K562 (cell line): ENCODE results near the gene PTPRM. TPM values are rescaled to one million over a fixed set of nuclear protein-coding genes. Genes with fewer than 3 reads are reported as not detected.

Experiments used
- ATAC-seq: fragments of 200-7000 bp; cut with Tn5 transposase; 3 replicates; pipeline ENCODE4 v1.9.1; 2020; ENCODE audit warnings: moderate library complexity
- BruUV-seq: library from RNA; stranded (reverse); fragments of 400-500 nt; replicated peaks from 2 replicates; lab custom pipeline; 2021; lab: Mats Ljungman, UMichigan
- CTCF ChIA-PET: fragments of 300-600 bp; formaldehyde crosslinking; extraction: SDS; loops from one replicate; lab custom pipeline; 2021; ENCODE audit warnings: low intra/inter-chr PET ratio; lab: Yijun Ruan, JAX
- POLR2A ChIA-PET: fragments of 300-600, 350-650 bp; sonication (Branson Sonifier 250); formaldehyde crosslinking; extraction: SDS; loops from one replicate; lab custom pipeline; 2021; ENCODE audit warnings: antibody characterized with exemption, inconsistent platforms; lab: Yijun Ruan, JAX
- DNase-seq, 4 experiments: peaks; one replicate each; pipeline versions ENCODE4 v3.0.0 to v3.0.0-alpha.2; 2011 to 2018; ENCODE audit warnings: low spot score in 3 of 4, mixed read lengths in 3 of 4; ENCODE audit errors: extremely low read depth in 1 of 4
- FAIRE-seq: peaks from 2 replicates; lab custom pipeline; 2011; peaks lifted over from hg19 to GRCh38; lab: Jason Lieb, UNC
- H2AFZ ChIP-seq: 2 replicates; pipeline ENCODE4 v1.6.0; 2011; ENCODE audit warnings: low read depth, low read length, control low read depth, inconsistent platforms
- H3K27ac ChIP-seq: fragments of 200-600 bp; 3 replicates; pipeline ENCODE4 v1.8.0; 2011; ENCODE audit warnings: low read depth, mild to moderate bottlenecking, control low read depth, inconsistent platforms, low read length, moderate library complexity, mixed read lengths; ENCODE audit errors: extremely low read depth
- H3K27me3 ChIP-seq, 2 experiments: fragments of 300-600 bp in 1 of 2; 2 replicates in 1 of 2; 3 replicates in 1 of 2; pipeline versions ENCODE4 v1.6.0 to v1.8.0; 2011; ENCODE audit warnings: inconsistent platforms in 2 of 2, low read length in 2 of 2, mild to moderate bottlenecking in 1 of 2, mixed read lengths in 1 of 2, moderate library complexity in 1 of 2; ENCODE audit not compliant: control insufficient read depth in 2 of 2, insufficient read depth in 2 of 2
- H3K36me3 ChIP-seq: fragments of 300-600 bp; 3 replicates; pipeline ENCODE4 v1.8.0; 2011; ENCODE audit warnings: mild to moderate bottlenecking, low read length, inconsistent platforms; ENCODE audit not compliant: control insufficient read depth, insufficient read depth
- H3K4me1 ChIP-seq, 2 experiments: fragments of 200-600 bp in 1 of 2; replicated peaks in 1 of 2; 2 replicates in 1 of 2; 3 replicates in 1 of 2; pipeline versions ENCODE4 v1.5.1 to v1.8.0; 2011; ENCODE audit warnings: inconsistent platforms in 2 of 2, low read length in 2 of 2, mild to moderate bottlenecking in 1 of 2, mixed read lengths in 1 of 2, moderate library complexity in 1 of 2; ENCODE audit not compliant: control insufficient read depth in 2 of 2, insufficient read depth in 2 of 2
- H3K4me2 ChIP-seq: 2 replicates; pipeline ENCODE4 v1.6.1; 2011; ENCODE audit warnings: low read length, control low read depth, inconsistent platforms, mixed read lengths; ENCODE audit not compliant: insufficient read depth
- H3K4me3 ChIP-seq: fragments of 200-600 bp; sonication (generic), shearing (Covaris generic); 2 replicates; pipeline ENCODE4 v1.5.1; 2016; ENCODE audit warnings: control low read depth, inconsistent platforms
- H3K79me2 ChIP-seq: fragments of 200-600 bp; 3 replicates; pipeline ENCODE4 v1.8.0; 2011; ENCODE audit warnings: low read length, inconsistent platforms; ENCODE audit not compliant: control insufficient read depth, insufficient read depth
- H3K9ac ChIP-seq, 2 experiments: 2 replicates each; pipeline versions ENCODE4 v1.6.0 to v1.6.1; 2011; ENCODE audit warnings: low read depth in 2 of 2, low read length in 2 of 2, control low read depth in 1 of 2, inconsistent platforms in 1 of 2, mild to moderate bottlenecking in 1 of 2, mixed read lengths in 1 of 2; ENCODE audit not compliant: insufficient read depth in 1 of 2
- H3K9me1 ChIP-seq: one replicate; pipeline ENCODE4 v1.6.0; 2011; ENCODE audit warnings: inconsistent platforms, mild to moderate bottlenecking, low read length, moderate library complexity; ENCODE audit not compliant: control insufficient read depth, insufficient read depth
- H3K9me3 ChIP-seq: replicated peaks from 2 replicates; pipeline ENCODE4 v1.5.1; 2011; ENCODE audit warnings: low read depth, low read length, inconsistent platforms; ENCODE audit not compliant: control insufficient read depth, insufficient read depth
- H4K20me1 ChIP-seq: replicated peaks from 2 replicates; pipeline ENCODE4 v1.6.1; 2011; ENCODE audit warnings: low read length, inconsistent platforms, mixed read lengths; ENCODE audit not compliant: control insufficient read depth, insufficient read depth
- ARNT ChIP-seq, 2 experiments: fragments of 450-650 bp; IDR thresholded peaks; 2 replicates each; pipeline ENCODE4 v1.6.1; 2016; ENCODE audit warnings: mild to moderate bottlenecking in 1 of 2
- EP400 ChIP-seq: fragments of 450-650 bp; IDR thresholded peaks from 2 replicates; pipeline ENCODE4 v1.6.1; 2017; ENCODE audit warnings: antibody characterized with exemption, mild to moderate bottlenecking, moderate library complexity
- RBM39 ChIP-seq: fragments of 200-400 bp; formaldehyde crosslinking; optimal IDR thresholded peaks from 2 replicates; pipeline ENCODE3; 2018; ENCODE audit warnings: low read depth, low read length
- TCF7L2 ChIP-seq: fragments of 150-350 bp; IDR thresholded peaks from 2 replicates; pipeline ENCODE4 v1.6.1; 2016; ENCODE audit warnings: low read depth, mild to moderate bottlenecking, low read length, moderate library complexity
- THRAP3 ChIP-seq: fragments of 450-650 bp; IDR thresholded peaks from 2 replicates; pipeline ENCODE4 v1.6.1; 2016; ENCODE audit warnings: mild to moderate bottlenecking, inconsistent platforms, borderline replicate concordance
- XRCC3 ChIP-seq: fragments of 450-650 bp; IDR thresholded peaks from 2 replicates; pipeline ENCODE4 v1.6.1; 2017; ENCODE audit warnings: mild to moderate bottlenecking, moderate library complexity
- XRCC5 ChIP-seq: fragments of 200-400 bp; formaldehyde crosslinking; IDR thresholded peaks from 2 replicates; pipeline ENCODE4 v1.6.1; 2017; ENCODE audit warnings: low read depth, mild to moderate bottlenecking, low read length
- ZNF512 ChIP-seq: IDR thresholded peaks from 2 replicates; pipeline ENCODE4 v1.6.1; 2016; ENCODE audit warnings: missing genetic modification characterization, missing compliant biosample characterization
- WGBS: fragments of 100-300 bp; shearing (Covaris generic); methylation state at CpG from one replicate; pipeline ENCODE4 v1.1.6; 2016; ENCODE audit warnings: low coverage, mixed read lengths; ENCODE audit not compliant: insufficient coverage; ENCODE audit errors: missing lambda C conversion rate; 5-methylcytosine and 5-hydroxymethylcytosine counted together
- in situ Hi-C: fragments of 300-500 bp; cut with MboI; formaldehyde crosslinking; loops from 4 replicates; pipeline ENCODE4 v1.15.0; 2018; ENCODE audit warnings: inconsistent platforms, mixed read lengths
- intact Hi-C: fragments of 100-400 bp; cut with micrococcal nuclease; formaldehyde crosslinking; loops from 2 replicates; pipeline ENCODE4 v1.14.2; 2022
- polyA plus RNA-seq, 8 experiments: library from polyadenylated mRNA; depleted of rRNA in 4 of 8; stranded (reverse) in 5 of 8; unstranded in 3 of 8; fragments of >200 nt; fragmentation: Nextera tagmentation in 2 of 8; fragmentation: Illumina TruSeq in 1 of 8; extraction: Ambion mirVana in 2 of 8; extraction: Trizol in 1 of 8; gene quantifications; 2 replicates each; pipeline versions ENCODE4 v1.2.1 to v1.2.3, GENCODE V29; 2011 to 2014; ENCODE audit warnings: inconsistent platforms in 1 of 8, missing spikeins in 1 of 8
- total RNA-seq, 7 experiments: library from RNA; depleted of rRNA in 6 of 7; stranded (reverse); fragments of >200 nt in 6 of 7; fragmentation: Illumina TruSeq in 2 of 7; extraction: Trizol in 2 of 7; gene quantifications; 2 replicates each; pipeline versions ENCODE4 v1.2.1 to v1.2.3, GENCODE V29; 2011 to 2021; ENCODE audit warnings: low replicate concordance in 1 of 7

The PTPRM gene
- total and polyA plus RNA-seq, 9 of the 15 experiments (the other 6 are each of a cell fraction or from before 2014, with no cell fraction given) = 0.03 to 0.16 (median 0.08) TPM; not detected in 3

- TF ChIP-seq TCF7L2 (no peak), XRCC3 (no peak), ZNF512 (tag) (no peak), ARNT (IDR thresholded peaks at IDR 0.05) (no peak), THRAP3 (no peak), XRCC5 (no peak), RBM39 (no peak)
These were observed 354.9 kb downstream of the PTPRM start (continued) for GRCh38 chr18:7921938-7922587.

- Histone ChIP-seq H4K20me1 (no peaks in the 10 kb centered on the region), H3K4me3 (no peak overlapping the region), H3K27me3 (no peaks in the 10 kb centered on the region), H2AFZ (no peak overlapping the region), H3K79me2 (no peaks in the 10 kb centered on the region), H3K4me2 (no peak overlapping the region), H3K4me1 (no peaks in the 10 kb centered on the region), H3K9me1 (no peaks in the 10 kb centered on the region), H3K27ac (no peak overlapping the region), H3K9ac (no peak overlapping the region), H3K9me3 (no peaks in the 10 kb centered on the region), H3K36me3 (no peaks in the 10 kb centered on the region)
- in situ Hi-C loops (no loop called here), intact Hi-C loops (no loop called here)
- BruUV-seq = no TSS peak
- TF ChIP-seq EP400 = no peak
- 2% methylated on average over 4 of the region's 4 CpGs for WGBS
- DNase-seq = no peak
- no peak for ATAC-seq
- POLR2A ChIA-PET = no interaction called here
- CTCF ChIA-PET = no interaction called here
- FAIRE-seq = no peak
These were observed 356.0 kb downstream of the PTPRM start for GRCh38 chr18:7923105-7923504.
